Stomach smooth muscle (tissue), 2 donors: Measurements from ENCODE around the gene PMVK.

Source experiments
- H3K27ac ChIP-seq: one replicate; pipeline ENCODE4 v1.7.0; 2013; ENCODE audit warnings: mild to moderate bottlenecking, low read length, inconsistent platforms
- H3K27me3 ChIP-seq, 2 donors: one replicate each; pipeline ENCODE4 v1.7.0; 2013; ENCODE audit warnings: low read length in 2 of 2; ENCODE audit not compliant: insufficient read depth in 2 of 2, control insufficient read depth in 1 of 2
- H3K36me3 ChIP-seq, 2 donors: one replicate each; pipeline ENCODE4 v1.7.0; 2013; ENCODE audit warnings: low read length in 2 of 2; ENCODE audit not compliant: control insufficient read depth in 2 of 2, insufficient read depth in 2 of 2
- H3K4me1 ChIP-seq: one replicate; pipeline ENCODE4 v1.7.0; 2013; ENCODE audit warnings: low read length; ENCODE audit not compliant: control insufficient read depth, insufficient read depth
- H3K4me3 ChIP-seq, 2 donors: one replicate each; pipeline ENCODE4 v1.7.0; 2013; ENCODE audit warnings: low read length in 2 of 2
- H3K9ac ChIP-seq, 2 donors: one replicate each; pipeline ENCODE4 v1.7.0; 2013; ENCODE audit warnings: low read length in 2 of 2, mild to moderate bottlenecking in 1 of 2
- H3K9me3 ChIP-seq, 2 donors: one replicate each; pipeline ENCODE4 v1.7.0; 2013; ENCODE audit warnings: low read length in 2 of 2; ENCODE audit not compliant: control insufficient read depth in 2 of 2
- donor health status: healthy.
- donor health status: Pancreatic carcinoma.

Gene PMVK

DNA sequence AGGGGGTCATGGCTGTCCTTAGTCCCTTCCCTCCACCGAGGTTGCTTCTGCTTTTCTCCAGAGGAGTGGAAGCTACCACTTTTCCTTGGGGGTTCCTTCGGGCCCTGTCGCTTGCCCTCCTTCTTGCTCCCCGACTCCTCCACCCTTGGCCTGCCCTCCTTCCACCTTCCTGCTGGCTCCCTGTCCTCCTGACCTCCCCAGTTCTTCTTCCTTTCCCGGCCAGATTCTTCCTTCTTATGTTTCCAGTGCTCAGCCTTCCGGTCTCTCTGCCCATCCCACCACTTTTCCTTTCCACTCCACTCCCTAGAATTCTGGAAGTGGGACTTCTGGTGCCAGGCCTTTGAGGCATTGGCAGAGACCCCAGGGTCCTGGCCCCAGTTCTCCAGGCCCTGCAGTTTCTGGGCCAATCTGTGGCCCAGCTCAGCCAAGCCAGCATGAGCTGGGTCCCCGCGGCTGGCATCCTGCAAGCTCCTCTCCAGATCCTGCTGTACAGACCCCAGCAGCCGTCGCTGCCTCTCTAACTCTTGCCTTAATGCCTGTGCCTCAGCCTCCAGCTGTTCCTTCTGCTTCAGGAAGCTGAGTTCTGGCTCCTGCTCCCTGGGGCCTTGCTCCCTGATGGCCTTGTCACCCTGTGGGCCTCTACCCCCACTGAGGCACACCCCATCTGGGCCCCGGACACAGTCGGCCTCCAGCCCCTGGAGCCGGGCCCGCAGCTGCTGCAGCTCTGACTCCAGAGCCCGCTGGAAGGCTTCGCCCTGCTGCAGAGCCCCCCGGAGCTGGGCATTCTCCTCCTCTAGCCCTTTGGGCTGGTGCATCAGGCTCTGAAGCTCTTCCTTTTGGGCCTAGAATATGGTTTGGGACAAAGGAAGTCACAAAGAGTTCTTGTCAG is 9.7 kb upstream of the PMVK start:
- H3K9ac ChIP-seq, result no peak overlapping the region
- H3K4me3 ChIP-seq, result no peak overlapping the region
- H3K9me3 ChIP-seq, result no peaks in the 10 kb centered on the region
- H3K27me3 ChIP-seq, result no peaks in the 10 kb centered on the region
- no peak overlapping the region for H3K27ac ChIP-seq
- peaks cover 18% of the 10 kb centered on the region for H3K4me1 ChIP-seq
- H3K36me3 ChIP-seq, result peaks cover 26 to 41% of the 10 kb centered on the region in 2 donors

DNA sequence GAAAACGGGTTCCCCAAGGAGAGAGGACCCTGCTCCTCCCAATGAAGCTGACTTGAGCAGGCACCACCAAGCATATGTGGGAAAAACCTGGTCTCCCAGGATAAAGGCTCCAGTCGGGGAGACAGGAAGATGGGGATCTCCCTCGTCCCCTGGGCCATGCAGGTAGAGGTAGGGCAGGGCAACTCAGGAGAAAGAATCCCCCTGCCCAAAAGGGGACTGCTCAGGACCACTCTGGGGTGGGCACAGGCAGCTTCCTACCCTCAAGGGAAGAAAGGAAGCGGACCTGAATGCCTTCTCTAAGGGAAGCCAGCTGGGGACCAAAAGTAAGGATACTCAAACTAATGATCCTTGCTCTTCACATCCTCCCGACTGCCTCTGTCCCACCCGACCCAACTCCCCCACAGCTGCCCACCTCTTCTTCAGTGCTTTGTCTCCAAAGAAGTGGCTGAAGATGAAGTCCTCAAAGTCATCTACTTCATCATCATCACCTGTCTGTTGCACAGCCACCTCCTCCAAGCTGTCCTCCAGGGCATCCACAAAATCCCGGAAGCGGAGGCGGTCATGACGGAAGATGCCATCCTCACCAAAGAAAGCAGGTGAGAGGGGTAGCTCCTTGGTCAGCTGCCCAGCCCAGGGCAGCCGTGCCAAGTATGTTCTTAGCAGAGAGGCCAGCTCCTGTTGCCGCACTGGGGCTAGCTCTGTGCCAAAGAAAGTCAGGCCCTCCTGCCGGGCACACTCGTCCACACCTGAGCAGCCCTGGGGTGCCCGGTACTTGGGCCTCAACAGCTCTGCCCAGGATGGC is 8.8 kb upstream of the PMVK start:
- peaks cover 18% of the 10 kb centered on the region for H3K4me1 ChIP-seq
- H3K4me3 ChIP-seq, result no peak overlapping the region
- no peaks in the 10 kb centered on the region for H3K27me3 ChIP-seq
- H3K9ac ChIP-seq, result no peak overlapping the region
- no peaks in the 10 kb centered on the region for H3K9me3 ChIP-seq
- peak overlapping the region; percentile 2 for H3K27ac ChIP-seq
- H3K36me3 ChIP-seq, result peaks cover 17 to 33% of the 10 kb centered on the region in 2 donors

DNA sequence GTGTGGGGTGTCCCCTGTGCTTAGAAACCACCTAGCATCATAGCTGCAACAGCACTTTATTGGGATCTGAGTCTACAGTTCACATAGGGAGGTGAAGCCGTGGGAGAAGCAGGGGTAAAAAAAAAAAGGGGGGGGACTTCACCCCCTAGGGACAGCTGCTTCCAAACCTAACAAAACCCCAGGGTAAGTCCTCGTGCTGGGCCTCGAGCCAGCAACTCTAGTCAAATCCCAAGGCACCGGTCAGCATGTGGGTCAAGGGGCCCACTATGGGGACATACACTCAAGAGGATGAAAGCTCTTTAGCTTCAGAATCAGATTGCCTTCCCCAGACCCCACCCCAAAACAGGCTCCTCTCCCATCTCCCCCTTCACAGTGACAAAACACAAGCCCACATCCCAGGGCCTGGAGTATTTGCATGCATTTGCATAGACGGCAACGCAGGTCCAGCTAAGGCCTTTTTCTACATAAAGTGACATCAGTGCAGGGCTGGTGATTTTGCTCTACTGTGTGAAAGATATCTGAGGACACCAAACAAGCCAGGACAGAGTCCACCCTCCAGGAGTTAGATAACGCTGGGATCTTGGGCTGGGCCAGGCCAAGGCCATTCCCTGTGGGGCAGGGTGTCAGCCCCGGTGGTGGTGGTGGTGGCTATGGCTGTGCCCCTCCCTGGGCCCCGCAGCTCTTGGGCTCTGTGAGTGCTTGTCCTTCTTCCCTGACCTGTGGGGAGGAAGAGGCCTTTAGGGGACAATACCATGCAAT is 8.1 kb upstream of the PMVK start:
- Histone ChIP-seq H3K4me1 (peaks cover 23% of the 10 kb centered on the region), H3K9ac (no peak overlapping the region), H3K9me3 (no peaks in the 10 kb centered on the region), H3K27ac (peak overlapping the region; percentile 31), H3K4me3 (no peak overlapping the region), H3K36me3 (peaks cover 16 to 33% of the 10 kb centered on the region in 2 donors), H3K27me3 (no peaks in the 10 kb centered on the region)

DNA sequence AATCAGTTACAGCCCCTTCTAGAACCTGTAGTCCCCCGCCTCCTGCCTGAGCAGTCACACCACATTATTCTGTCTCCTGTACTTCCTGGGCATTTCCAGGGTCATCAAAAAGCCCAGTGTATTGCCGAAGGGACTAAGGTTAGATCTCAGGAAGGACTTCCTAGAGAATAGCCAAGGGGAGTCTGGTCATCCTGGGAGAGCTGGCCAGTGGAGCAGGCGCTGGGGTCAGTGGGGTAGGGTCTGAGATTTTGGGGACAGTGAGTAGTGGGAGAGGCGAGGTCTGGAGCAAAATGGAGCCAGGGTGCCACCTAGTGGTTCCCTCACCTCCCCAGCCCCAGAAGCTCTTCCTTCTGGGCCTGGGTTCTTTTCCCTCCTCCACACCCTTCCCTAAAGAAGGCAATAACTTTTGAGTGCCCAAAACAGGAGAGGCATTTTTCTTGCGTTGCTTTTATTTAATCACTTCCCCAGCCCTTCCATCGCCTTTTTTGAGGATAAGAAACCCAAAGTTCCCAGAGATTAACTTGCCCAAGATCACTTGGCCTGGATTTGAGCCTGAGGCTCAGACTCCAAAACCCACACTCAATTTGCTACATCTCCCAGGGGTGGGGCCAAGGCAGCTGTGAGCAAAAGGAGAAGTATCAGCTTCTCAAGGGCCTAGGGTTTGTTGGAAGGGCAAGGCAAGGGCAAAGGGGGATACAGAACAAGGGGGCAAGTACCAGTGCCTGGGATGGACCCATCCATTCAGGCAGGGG is 7.3 kb upstream of the PMVK start:
- peaks cover 16 to 32% of the 10 kb centered on the region in 2 donors for H3K36me3 ChIP-seq
- no peaks in the 10 kb centered on the region for H3K9me3 ChIP-seq
- H3K27me3 ChIP-seq, result no peaks in the 10 kb centered on the region
- H3K4me3 ChIP-seq, result no peak overlapping the region
- peaks cover 23% of the 10 kb centered on the region for H3K4me1 ChIP-seq
- peak overlapping the region; percentile 31 for H3K27ac ChIP-seq
- H3K9ac ChIP-seq, result no peak overlapping the region

DNA sequence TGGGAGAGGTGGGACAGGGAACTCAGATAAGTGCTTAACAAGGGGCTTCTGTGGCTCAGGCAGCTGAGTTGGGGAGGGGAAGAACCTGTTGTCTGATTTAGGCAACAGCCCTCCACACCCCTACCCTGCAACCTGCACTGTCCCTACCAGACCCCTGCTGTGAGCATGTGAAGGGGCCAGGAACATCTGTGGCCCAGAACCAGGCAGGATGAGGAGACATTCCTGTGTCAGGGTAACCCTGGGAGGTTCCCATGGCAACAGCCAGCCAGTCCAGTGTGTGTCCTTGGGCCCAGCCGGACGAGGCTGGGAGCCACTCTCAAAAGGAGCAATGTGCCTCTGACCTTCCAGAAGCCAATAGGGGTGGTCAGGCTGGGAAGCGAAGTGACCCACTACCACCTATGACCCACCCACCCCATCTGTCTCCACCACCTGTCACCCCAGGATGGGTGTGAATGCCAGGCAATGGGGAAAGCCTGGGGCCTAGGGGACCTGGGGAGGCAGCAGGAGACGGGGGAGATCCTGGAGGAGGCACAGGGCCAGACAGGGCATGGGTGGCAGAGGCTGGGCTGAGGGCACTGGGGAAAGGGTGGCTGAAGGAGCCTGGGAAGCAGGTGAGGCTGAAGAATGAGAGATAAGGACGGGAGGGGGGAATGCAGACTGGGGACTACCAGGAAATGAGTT is 5.0 kb upstream of the PMVK start:
- H3K27ac ChIP-seq, result no peak overlapping the region
- H3K9me3 ChIP-seq, result no peaks in the 10 kb centered on the region
- no peaks in the 10 kb centered on the region for H3K27me3 ChIP-seq
- H3K9ac ChIP-seq, result peak overlapping the region in 1 of 2 donors; percentile 21
- H3K4me1 ChIP-seq, result peaks cover 33% of the 10 kb centered on the region
- peaks cover 4 to 15% of the 10 kb centered on the region in 2 donors for H3K36me3 ChIP-seq
- H3K4me3 ChIP-seq, result no peak overlapping the region

DNA sequence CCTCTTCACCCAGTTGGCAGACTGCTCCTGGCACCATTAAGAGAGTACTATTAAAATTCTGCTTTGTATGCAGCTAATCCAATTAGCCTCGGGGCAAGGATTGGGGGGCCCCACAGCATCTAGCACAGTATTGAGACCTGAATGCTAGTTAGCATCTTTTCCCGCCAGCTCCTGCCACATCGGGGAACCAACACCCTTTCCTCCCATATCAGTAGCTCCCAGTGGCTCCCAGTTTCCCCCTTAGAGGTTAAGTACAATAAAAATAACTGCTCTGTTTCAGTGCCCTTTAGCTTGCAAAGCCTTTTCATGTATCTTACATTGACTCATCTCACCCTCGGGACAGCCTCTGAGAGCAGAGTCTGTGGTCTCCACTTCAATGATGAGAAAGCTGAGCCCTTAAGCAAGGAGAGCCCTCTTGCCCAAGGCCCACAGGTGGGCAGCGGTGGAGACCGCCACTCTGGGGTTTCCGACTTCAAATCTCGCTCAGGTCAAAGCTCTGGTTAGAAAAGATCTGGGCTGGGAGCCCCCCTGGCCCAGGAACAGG is 4.2 kb upstream of the PMVK start:
- H3K36me3 ChIP-seq, result peaks cover 4 to 9% of the 10 kb centered on the region in 2 donors
- H3K9me3 ChIP-seq, result no peaks in the 10 kb centered on the region
- no peak overlapping the region for H3K4me3 ChIP-seq
- H3K27ac ChIP-seq, result no peak overlapping the region
- peaks cover 40% of the 10 kb centered on the region for H3K4me1 ChIP-seq
- H3K27me3 ChIP-seq, result no peaks in the 10 kb centered on the region
- no peak overlapping the region for H3K9ac ChIP-seq

DNA sequence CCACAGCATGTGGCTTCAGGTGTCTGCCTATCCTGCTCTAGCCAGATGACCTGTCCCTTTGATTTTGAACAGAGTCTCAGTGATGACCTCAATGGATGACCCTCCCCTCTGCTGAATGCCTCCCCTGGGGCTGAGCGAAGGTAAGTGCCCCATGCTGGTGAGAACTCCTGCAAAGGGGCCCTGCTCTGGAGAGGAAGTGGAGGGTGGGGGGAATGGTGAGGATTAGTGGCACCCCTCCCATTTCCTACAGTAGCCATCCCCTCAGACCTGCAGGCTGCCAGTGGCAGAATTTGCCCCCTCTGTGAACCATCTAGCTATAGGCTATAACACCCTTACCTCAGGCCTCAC is 3.7 kb upstream of the PMVK start:
- Histone ChIP-seq H3K27me3 (no peaks in the 10 kb centered on the region), H3K9me3 (no peaks in the 10 kb centered on the region), H3K9ac (no peak overlapping the region), H3K27ac (no peak overlapping the region), H3K36me3 (peaks cover 0 to 8% of the 10 kb centered on the region in 2 donors), H3K4me1 (peaks cover 45% of the 10 kb centered on the region), H3K4me3 (no peak overlapping the region)

DNA sequence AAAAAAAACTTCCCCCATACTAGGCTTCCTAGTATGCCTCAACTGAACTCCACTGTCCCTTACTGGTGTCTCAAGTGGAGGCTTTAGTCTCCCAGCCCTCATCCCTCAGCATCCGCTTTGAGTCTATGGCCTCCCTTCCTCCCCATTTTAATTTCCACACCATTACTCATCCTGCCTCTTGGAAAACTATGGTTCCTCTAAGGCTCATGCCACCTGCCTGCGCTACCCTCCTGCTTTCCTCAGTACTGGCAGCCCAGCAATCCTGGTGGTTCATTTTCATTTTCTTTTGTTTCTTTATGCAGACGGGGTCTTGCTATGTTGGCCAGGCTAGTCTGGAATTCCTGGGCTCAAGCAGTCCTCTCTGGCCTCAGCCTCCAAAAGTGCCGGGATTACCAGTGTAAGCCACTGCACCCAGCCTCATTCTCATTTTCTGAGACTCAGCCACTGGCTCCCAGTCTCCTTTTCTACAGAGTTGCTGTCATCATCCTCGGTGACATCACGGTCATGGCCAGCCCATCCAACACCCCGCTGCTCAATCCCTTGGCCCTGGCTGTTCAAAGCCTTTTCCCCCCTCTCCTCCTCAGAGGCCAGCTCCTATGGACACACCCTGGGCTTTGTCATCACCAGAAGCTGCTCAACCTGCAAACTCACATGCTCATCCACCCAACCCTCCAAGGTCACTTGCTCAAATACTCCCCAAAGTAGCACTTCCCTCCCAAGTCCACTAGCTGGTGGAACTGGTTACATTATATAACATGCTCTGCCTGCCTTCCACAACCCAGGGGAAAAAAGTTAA is 2.3 kb upstream of the PMVK start:
- no peak overlapping the region for H3K4me3 ChIP-seq
- no peaks in the 10 kb centered on the region for H3K36me3 ChIP-seq
- no peaks in the 10 kb centered on the region for H3K9me3 ChIP-seq
- no peaks in the 10 kb centered on the region for H3K27me3 ChIP-seq
- peaks cover 40% of the 10 kb centered on the region for H3K4me1 ChIP-seq
- peak overlapping the region in 1 of 2 donors; percentile 96 for H3K9ac ChIP-seq
- H3K27ac ChIP-seq, result peak overlapping the region; percentile 99

DNA sequence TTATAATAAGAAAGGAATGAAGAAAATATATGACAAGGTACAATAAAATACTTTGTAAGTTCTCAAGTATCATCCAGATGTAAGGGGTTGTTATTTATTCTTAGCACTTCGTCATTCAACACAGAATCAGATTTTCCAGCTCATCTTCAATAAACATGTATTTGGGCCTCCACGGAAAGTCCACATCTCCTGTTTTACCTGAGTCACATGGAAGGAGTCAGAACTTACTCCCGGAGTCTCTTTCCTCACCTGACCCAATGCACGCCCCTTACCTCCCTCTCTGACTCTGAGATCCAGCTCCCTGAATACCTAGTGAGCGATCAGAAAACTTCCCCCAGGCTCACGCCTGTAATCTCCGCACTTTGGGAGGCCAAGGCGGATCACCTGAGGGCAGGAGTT is 1.5 kb upstream of the PMVK start:
- H3K4me3 ChIP-seq, result peak overlapping the region; percentile 93 to 98
- H3K27ac ChIP-seq, result peak overlapping the region; percentile 99
- no peaks in the 10 kb centered on the region for H3K27me3 ChIP-seq
- H3K36me3 ChIP-seq, result no peaks in the 10 kb centered on the region
- peak overlapping the region; percentile 96 to 100 for H3K9ac ChIP-seq
- H3K9me3 ChIP-seq, result no peaks in the 10 kb centered on the region
- H3K4me1 ChIP-seq, result peaks cover 36% of the 10 kb centered on the region
